ENCODE results near the gene IBTK.

DNA sequence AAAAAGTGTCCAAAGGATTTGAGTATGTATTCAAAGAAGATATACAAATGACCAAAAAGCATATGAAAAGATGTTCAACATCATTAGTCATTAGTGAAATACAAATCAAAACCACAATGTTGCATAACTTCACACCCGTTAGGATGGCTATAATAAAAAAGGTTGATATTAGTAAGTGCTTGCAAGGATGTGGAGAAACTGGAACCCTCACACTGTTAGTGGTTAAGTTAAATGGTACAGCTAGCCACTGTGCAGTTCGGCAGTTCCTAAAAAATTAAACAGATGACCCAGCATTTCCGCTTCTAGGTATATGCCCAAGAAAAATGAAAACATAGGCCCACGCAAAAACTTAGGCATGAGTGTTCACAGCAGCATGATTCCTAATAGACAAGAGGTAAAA lies 38.6 kb downstream of the IBTK start:
- TF ChIP-seq TAF1 (IDR thresholded peaks at IDR 0.05; ENCODE audit: low read depth, low read length) (no peak), POLR2A (IDR thresholded peaks at IDR 0.05; ENCODE audit: low read depth, low read length) (no peak), PAX5 (IDR thresholded peaks at IDR 0.05; ENCODE audit: insufficient read depth, low read length, severe bottlenecking) (no peak)

Measured in GM12891 (cell line).